SK-N-MC (cell line): ENCODE data around the gene B3GNT8.

Experiments used
- EZH2 ChIP-seq: fragments of 200-600 bp; sonication (generic); IDR thresholded peaks from one replicate; pipeline ENCODE4 v1.6.1; 2017; ENCODE audit warnings: antibody characterized with exemption
- FOXP2 ChIP-seq: optimal IDR thresholded peaks from 2 replicates; pipeline ENCODE3; 2011; ENCODE audit warnings: mild to moderate bottlenecking, moderate library complexity; ENCODE audit not compliant: insufficient read depth; ENCODE audit errors: extremely low read length, control extremely low read depth
- POLR2AphosphoS5 ChIP-seq: IDR thresholded peaks from 2 replicates; pipeline ENCODE4 v1.6.1; 2012; ENCODE audit warnings: mild to moderate bottlenecking, low read depth, low read length, borderline replicate concordance

GRCh38 chr19:41414461-41414860 lies 12.7 kb downstream of the B3GNT8 start:
- no peak for TF ChIP-seq POLR2AphosphoS5
- no peak for TF ChIP-seq EZH2
- TF ChIP-seq FOXP2: no peak
